Astrocyte of the spinal cord (primary cell): ENCODE measurements around the gene SSNA1.
A peak's percentile ranks its signal among the peaks of the same experiment; 100 is the strongest.

Experiments used
- DNase-seq: peaks from one replicate; pipeline ENCODE4 v3.0.0; 2011; ENCODE audit warnings: low read depth, low spot score
- H3K4me3 ChIP-seq: 2 replicates; pipeline ENCODE4 v1.5.1; 2011; ENCODE audit warnings: low read depth, mild to moderate bottlenecking, low read length, moderate library complexity
- in situ Hi-C: cut with HindIII; loops from 2 replicates; pipeline ENCODE4 v1.10.0; 2017; ENCODE audit warnings: low sequenced_read_pairs
- TF ChIP-seq, protein P1 (sequence below): IDR thresholded peaks from 2 replicates; pipeline ENCODE4 v1.5.1; 2012; ENCODE audit warnings: low read depth, mild to moderate bottlenecking, low read length, inconsistent platforms

The SSNA1 gene

DNA sequence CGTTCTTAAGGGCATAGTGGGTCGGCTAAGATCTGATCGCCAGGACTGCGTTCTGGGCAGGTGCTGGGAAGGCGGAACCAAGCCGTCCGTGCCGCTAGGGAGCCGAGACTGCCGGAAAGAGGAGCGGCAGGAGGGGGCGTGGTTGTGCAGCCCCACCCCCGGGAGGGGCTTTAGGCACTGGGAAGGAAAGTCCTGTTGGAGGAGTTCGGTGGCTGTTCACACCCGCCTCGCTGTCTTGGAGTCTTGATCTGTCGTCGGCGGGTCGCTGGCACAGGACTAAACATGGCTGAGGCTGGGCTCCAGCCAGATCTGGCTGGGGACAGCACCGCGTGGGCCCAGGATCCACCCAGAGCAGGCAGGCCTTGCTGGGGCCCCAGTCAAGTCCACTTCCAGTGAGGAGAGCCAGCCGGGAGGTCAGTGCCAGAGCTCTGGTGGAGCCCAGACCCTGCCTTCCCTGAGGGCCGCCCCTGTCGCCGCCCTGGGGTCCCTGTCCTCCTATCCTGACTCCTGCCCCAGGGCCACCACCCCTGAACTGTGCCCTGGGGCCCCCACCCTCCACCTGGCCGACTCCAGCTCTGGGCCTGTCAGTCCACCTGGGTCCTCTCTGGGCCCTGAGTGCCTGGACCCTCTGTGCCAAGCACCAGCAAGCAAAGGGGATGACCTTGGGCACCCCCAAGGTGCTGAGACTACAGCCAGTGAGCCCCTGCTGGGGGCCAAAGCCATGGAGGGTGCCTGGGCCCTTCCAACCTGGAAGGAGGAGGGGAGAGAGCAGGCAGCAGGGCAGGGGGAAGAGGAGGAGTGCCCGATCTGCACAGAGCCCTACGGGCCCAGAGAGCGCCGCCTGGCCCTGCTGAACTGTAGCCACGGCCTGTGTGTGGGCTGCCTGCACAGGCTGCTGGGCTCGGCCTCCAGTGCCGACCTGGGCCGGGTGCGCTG, 29.1 kb downstream of the SSNA1 start:
- DNase-seq = no peak
- TF ChIP-seq, protein P1, sequence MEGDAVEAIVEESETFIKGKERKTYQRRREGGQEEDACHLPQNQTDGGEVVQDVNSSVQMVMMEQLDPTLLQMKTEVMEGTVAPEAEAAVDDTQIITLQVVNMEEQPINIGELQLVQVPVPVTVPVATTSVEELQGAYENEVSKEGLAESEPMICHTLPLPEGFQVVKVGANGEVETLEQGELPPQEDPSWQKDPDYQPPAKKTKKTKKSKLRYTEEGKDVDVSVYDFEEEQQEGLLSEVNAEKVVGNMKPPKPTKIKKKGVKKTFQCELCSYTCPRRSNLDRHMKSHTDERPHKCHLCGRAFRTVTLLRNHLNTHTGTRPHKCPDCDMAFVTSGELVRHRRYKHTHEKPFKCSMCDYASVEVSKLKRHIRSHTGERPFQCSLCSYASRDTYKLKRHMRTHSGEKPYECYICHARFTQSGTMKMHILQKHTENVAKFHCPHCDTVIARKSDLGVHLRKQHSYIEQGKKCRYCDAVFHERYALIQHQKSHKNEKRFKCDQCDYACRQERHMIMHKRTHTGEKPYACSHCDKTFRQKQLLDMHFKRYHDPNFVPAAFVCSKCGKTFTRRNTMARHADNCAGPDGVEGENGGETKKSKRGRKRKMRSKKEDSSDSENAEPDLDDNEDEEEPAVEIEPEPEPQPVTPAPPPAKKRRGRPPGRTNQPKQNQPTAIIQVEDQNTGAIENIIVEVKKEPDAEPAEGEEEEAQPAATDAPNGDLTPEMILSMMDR = no peak
- H3K4me3 ChIP-seq = no peak overlapping the region
- in situ Hi-C loops = no loop called here

DNA sequence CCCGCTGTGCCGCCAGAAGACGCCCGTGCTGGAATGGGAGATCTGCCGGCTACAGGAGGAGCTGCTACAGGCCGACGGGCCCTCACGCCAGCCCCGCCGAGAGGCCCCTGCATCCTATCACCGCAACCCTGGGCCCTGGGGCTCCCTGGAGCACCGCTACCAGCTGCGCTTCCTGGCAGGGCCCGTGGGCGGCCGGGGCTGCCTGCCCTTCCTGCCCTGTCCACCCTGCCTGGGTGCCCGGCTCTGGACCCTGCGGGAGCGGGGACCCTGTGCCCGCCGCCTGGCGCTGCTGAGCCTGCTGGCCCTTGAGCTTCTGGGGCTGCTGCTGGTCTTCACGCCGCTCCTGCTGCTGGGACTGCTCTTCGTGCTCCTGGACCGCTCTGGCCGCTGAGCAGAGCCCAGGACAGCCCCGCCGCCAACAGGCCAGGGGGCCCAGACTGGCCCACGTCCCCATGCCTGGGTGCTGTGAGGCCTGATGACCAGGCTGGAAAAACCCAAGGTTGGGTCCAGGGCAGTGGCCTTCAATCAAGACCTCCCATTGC, 29.8 kb downstream of the SSNA1 start:
- TF ChIP-seq, protein P1 = no peak
- in situ Hi-C loops = no loop called here
- no peak for DNase-seq
- H3K4me3 ChIP-seq = no peak overlapping the region

DNA sequence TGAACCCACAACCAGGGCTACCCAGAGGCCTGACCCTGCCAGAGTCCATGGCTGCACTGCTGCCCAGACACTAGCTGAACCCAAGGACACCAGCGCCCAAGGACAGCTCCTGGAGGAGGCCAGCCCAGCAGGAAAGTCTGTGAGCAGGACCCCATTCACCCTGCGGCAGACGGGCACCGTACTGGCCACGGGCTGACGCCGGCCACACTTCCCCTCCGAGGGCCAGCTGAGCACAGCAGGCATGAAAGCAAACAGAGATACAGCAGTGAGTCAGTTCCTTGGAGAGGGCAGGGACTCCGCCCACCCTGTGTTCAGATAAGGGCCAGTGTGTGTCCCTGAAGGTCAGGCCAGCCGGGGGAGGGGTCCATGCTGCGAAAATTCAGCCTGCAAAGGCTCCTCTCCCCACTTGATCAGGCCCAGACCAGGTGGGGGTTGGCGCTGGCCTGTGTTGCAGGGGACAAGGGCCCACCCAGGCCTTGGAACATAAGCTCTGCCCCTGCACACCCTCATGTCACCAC, 30.3 kb downstream of the SSNA1 start:
- TF ChIP-seq, protein P1 = no peak
- in situ Hi-C loops = no loop called here
- DNase-seq = peak; percentile 31
- no peak overlapping the region for H3K4me3 ChIP-seq

DNA sequence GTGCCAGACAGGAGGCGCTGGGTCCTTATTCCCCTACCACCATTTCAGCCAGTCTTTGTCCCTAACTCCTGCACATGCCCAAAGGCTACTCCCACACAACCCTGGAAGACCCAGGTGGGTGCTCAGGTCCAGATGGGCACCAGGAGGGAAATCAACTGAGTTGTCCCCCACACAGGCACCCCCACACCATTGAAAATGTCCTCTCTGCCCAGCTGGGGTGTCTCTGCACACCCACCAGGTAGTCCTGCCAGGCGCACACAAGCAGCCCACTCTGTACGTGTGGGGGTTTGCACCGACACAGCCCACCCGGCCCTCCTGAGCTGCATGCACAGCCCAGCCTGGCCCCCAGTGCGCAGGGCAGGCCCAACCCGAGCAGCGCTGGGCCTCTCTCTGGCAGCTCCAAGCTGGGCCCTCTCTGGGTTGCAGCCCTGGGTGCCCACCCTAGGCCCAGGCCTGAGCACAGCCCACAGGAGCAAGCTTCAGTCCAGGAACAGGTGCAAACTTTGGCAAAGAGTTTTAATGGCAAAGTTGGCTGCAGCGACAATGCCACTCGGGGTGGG, 31.4 kb downstream of the SSNA1 start:
- TF ChIP-seq, protein P1 = no peak
- no peak for DNase-seq
- in situ Hi-C loops = no loop called here
- no peak overlapping the region for H3K4me3 ChIP-seq

DNA sequence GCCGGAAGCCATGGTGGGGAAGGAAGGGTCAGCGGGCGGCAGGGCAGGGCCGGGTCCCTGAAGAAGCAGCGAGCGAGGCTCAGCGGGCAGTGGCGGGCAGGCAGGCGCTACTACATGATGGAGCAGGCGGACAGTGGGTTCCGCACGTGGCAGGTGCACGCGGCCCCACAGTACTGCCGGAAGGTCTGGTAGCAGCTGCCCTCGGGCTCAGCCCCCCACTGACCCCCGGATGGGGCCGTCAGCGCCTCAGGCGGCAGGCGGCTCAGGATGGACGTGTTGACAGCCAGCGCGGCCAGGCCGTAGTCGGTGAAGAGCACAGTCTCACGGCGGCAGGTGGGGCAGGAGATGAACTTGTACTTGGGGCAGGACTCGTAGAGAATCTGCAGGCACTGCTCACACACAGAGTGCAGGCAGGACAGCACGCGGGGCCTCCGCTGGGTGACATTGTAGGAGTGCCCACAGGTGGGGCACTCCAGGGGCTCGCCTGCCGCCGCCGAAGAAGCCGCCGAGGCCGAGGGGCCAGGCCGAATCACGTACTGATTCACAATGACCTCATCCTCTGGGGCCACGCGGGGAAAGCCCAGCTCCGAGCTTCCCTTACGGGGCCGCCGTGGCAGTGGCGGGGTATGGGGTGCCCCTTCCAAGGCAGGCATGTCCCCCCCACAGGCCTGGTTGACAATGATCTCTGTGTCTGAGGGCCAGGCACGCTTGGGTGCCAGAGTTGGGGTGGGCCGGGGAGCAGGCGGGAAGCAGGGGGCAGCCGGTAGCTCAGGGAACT, 32.0 kb downstream of the SSNA1 start:
- DNase-seq = no peak
- TF ChIP-seq, protein P1 = no peak

DNA sequence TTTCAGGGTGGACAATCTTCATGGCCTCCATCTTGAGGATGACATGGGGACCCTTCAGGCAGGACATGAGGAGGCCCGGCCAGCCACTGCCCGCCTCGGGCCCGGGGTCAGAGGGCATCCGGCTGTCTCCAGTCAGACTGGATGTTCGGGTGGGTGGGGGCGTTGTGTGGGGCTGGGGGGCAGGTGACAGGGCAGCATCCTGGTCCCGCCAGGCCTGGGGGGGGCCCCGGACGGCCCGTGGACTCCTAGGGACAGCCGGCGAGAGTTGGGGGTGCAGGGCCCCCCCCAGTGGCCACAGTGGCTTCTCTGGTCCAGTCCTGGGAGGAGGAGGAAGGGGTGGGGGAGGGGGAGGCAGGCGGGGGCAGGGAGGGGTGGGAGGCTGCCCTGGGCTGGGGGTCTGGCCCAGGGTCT, 32.6 kb downstream of the SSNA1 start:
- no peak overlapping the region for H3K4me3 ChIP-seq
- TF ChIP-seq, protein P1 = no peak
- DNase-seq = no peak
- in situ Hi-C loops = no loop called here

More for the DNA sequence above, 32.0 kb downstream of the SSNA1 start:
- no peak overlapping the region for H3K4me3 ChIP-seq
- in situ Hi-C loops = no loop called here
